Fibroblast of lung (primary cell): ENCODE results near the gene LRRC57. TPM values are rescaled to one million over a fixed set of nuclear protein-coding genes. Genes with fewer than 3 reads are reported as not detected.

ENCODE experiments used
- DNase-seq, 2 donors: peaks; one replicate each; pipeline versions ENCODE4 v3.0.0 to v3.0.0-alpha.2; 2010; ENCODE audit warnings: low read depth in 2 of 2
- H2AFZ ChIP-seq: 2 replicates; pipeline ENCODE4 v1.5.1; 2012; ENCODE audit warnings: low read length, control low read depth, inconsistent platforms
- H3K27ac ChIP-seq: 2 replicates; pipeline ENCODE4 v1.5.1; 2011; ENCODE audit warnings: low read length, control low read depth; ENCODE audit not compliant: insufficient read depth
- H3K27me3 ChIP-seq: 2 replicates; pipeline ENCODE4 v1.5.1; 2011; ENCODE audit warnings: mild to moderate bottlenecking, low read length; ENCODE audit not compliant: control insufficient read depth, insufficient read depth
- H3K36me3 ChIP-seq: 2 replicates; pipeline ENCODE4 v1.5.1; 2011; ENCODE audit warnings: low read length; ENCODE audit not compliant: control insufficient read depth, insufficient read depth
- H3K4me1 ChIP-seq: 2 replicates; pipeline ENCODE4 v1.5.1; 2011; ENCODE audit warnings: low read length; ENCODE audit not compliant: control insufficient read depth, insufficient read depth; ENCODE audit errors: extremely low read depth
- H3K4me2 ChIP-seq: 2 replicates; pipeline ENCODE4 v1.5.1; 2011; ENCODE audit warnings: low read length, control low read depth; ENCODE audit not compliant: insufficient read depth; ENCODE audit errors: extremely low read depth
- H3K4me3 ChIP-seq, 4 experiments: fragments of 200-600 bp in 1 of 4; sonication (generic) in 1 of 4; replicated peaks in 1 of 4; 2 replicates each; pipeline ENCODE4 v1.5.1; 2011 to 2016; ENCODE audit warnings: low read length in 4 of 4, low read depth in 3 of 4, mild to moderate bottlenecking in 3 of 4, control low read depth in 2 of 4, inconsistent platforms in 1 of 4, mixed read lengths in 1 of 4; ENCODE audit not compliant: insufficient read depth in 1 of 4; ENCODE audit errors: control extremely low read depth in 1 of 4
- H3K79me2 ChIP-seq: 2 replicates; pipeline ENCODE4 v1.5.1; 2012; ENCODE audit warnings: mild to moderate bottlenecking, low read length, inconsistent platforms; ENCODE audit not compliant: control insufficient read depth, insufficient read depth
- H3K9ac ChIP-seq: 2 replicates; pipeline ENCODE4 v1.5.1; 2011; ENCODE audit warnings: mild to moderate bottlenecking, low read length, control low read depth; ENCODE audit not compliant: insufficient read depth
- H3K9me3 ChIP-seq: 2 replicates; pipeline ENCODE4 v1.5.1; 2012; ENCODE audit warnings: low read depth, low read length; ENCODE audit not compliant: control insufficient read depth, insufficient read depth
- H4K20me1 ChIP-seq: 2 replicates; pipeline ENCODE4 v1.5.1; 2011; ENCODE audit warnings: low read length; ENCODE audit not compliant: control insufficient read depth, insufficient read depth; ENCODE audit errors: extremely low read depth
- CTCF ChIP-seq, 2 donors: IDR thresholded peaks in 1 of 2; conservative IDR thresholded peaks in 1 of 2; 1 replicate in 1 of 2; 2 replicates in 1 of 2; pipeline ENCODE4 v1.5.1; 2011 to 2012; ENCODE audit warnings: low read length in 2 of 2, control low read depth in 1 of 2, inconsistent platforms in 1 of 2, low read depth in 1 of 2, mild to moderate bottlenecking in 1 of 2
- EZH2 ChIP-seq: IDR thresholded peaks from 2 replicates; pipeline ENCODE4 v1.5.1; 2012; ENCODE audit warnings: low read length, control low read depth, mild to moderate bottlenecking; ENCODE audit errors: missing control alignments
- polyA plus RNA-seq, 2 donors: library from polyadenylated mRNA; depleted of rRNA in 1 of 2; stranded (reverse) in 1 of 2; unstranded in 1 of 2; fragments of >200 nt; gene quantifications; 2 replicates each; pipeline ENCODE4 v1.2.1, GENCODE V29; 2011 to 2012; ENCODE audit warnings: missing spikeins in 1 of 2
- total RNA-seq: library from RNA; depleted of rRNA; stranded (reverse); fragments of >200 nt; gene quantifications from 2 replicates; pipeline ENCODE4 v1.2.1, GENCODE V29; 2014

Gene LRRC57
- total and polyA plus RNA-seq, 2 donors (not counting 1 experiment from before 2014, with no cell fraction given), result 13.9 to 19.3 TPM

- Histone ChIP-seq H3K79me2 (peaks cover 1% of the 10 kb centered on the region), H2AFZ (no peak overlapping the region), H3K4me1 (peaks cover 13% of the 10 kb centered on the region), H4K20me1 (no peaks in the 10 kb centered on the region), H3K27me3 (no peaks in the 10 kb centered on the region), H3K36me3 (no peaks in the 10 kb centered on the region), H3K4me3 (peak overlapping the region in 3 of 4 experiments; percentile 59 to 87 (median 79)), H3K4me2 (peak overlapping the region; percentile 57), H3K27ac (no peak overlapping the region), H3K9ac (no peak overlapping the region), H3K9me3 (no peaks in the 10 kb centered on the region)
- TF ChIP-seq EZH2, result no peak
- DNase-seq, result no peak
Measured at GRCh38 chr15:42576776-42577175, 28.2 kb upstream of the LRRC57 start.

GRCh38 chr15:42576040-42576594 lies 27.5 kb upstream of the LRRC57 start:
- no peaks in the 10 kb centered on the region for H3K36me3 ChIP-seq
- H3K27me3 ChIP-seq, result no peaks in the 10 kb centered on the region
- H3K4me3 ChIP-seq, result peak overlapping the region; percentile 59 to 87 (median 74)
- peaks cover 1% of the 10 kb centered on the region for H3K79me2 ChIP-seq
- peak overlapping the region; percentile 75 for H3K9ac ChIP-seq
- H2AFZ ChIP-seq, result peak overlapping the region; percentile 76
- no peak for TF ChIP-seq CTCF (conservative IDR thresholded peaks at IDR 0.05 in 1 of 2, IDR thresholded peaks at IDR 0.05 in 1 of 2; ENCODE audit: low read depth in 1 of 2, low read length in 2 of 2)
- no peak for TF ChIP-seq EZH2
- H3K4me1 ChIP-seq, result peaks cover 8% of the 10 kb centered on the region
- peak overlapping the region; percentile 55 for H3K27ac ChIP-seq
- H4K20me1 ChIP-seq, result no peaks in the 10 kb centered on the region
- H3K4me2 ChIP-seq, result peak overlapping the region; percentile 57
- no peak for DNase-seq
- no peaks in the 10 kb centered on the region for H3K9me3 ChIP-seq

- H4K20me1 ChIP-seq, result no peaks in the 10 kb centered on the region
- TF ChIP-seq EZH2, result no peak
- no peak for TF ChIP-seq CTCF (conservative IDR thresholded peaks at IDR 0.05 in 1 of 2, IDR thresholded peaks at IDR 0.05 in 1 of 2; ENCODE audit: low read depth in 1 of 2, low read length in 2 of 2)
- peak within 1 kb of the TSS; percentile 76 for H2AFZ ChIP-seq
- peaks cover 7% of the 10 kb centered on the region for H3K4me1 ChIP-seq
- no peaks in the 10 kb centered on the region for H3K9me3 ChIP-seq
- H3K27me3 ChIP-seq, result no peaks in the 10 kb centered on the region
- H3K36me3 ChIP-seq, result no peaks in the 10 kb centered on the region
- peak within 1 kb of the TSS; percentile 57 for H3K4me2 ChIP-seq
- H3K79me2 ChIP-seq, result peaks cover 1% of the 10 kb centered on the region
- peak within 1 kb of the TSS; percentile 59 to 87 (median 74) for H3K4me3 ChIP-seq
- DNase-seq, result peak; percentile 97 to 98
- H3K9ac ChIP-seq, result peak within 1 kb of the TSS; percentile 75
- peak within 1 kb of the TSS; percentile 55 for H3K27ac ChIP-seq
Measured at GRCh38 chr15:42575188-42576039, 26.8 kb upstream of the LRRC57 start, which contains the start of gene STARD9. STARD9 (plus strand) TSS chr15:42575606; CDS start chr15:42575716, 110 bp downstream.
